ENCODE results near the gene C1orf141.
"Not testable (repeated sequence)": the region's sequence is repeated elsewhere in the genome, so short reads cannot be mapped to it uniquely, and the experiment has no call there.

Gene C1orf141

GRCh38 chr1:67134695-67135094, at the start of gene C1orf141:
Gene C1orf141 (minus strand): TSS chr1:67134970. CDS start chr1:67127240, 7,730 bp downstream.
- DNase-seq (ENCODE audit: low read depth in 2 of 3, low spot score in 1 of 3): no peak

GRCh38 chr1:67175530-67176087, 40.8 kb upstream of the C1orf141 start:
- no peak for DNase-seq (ENCODE audit: low read depth in 2 of 3, low spot score in 1 of 3)

GRCh38 chr1:67174716-67175284, 40.0 kb upstream of the C1orf141 start:
- DNase-seq (ENCODE audit: low read depth in 2 of 3, low spot score in 1 of 3): no peak

- DNase-seq (ENCODE audit: low read depth in 2 of 3, low spot score in 1 of 3): no peak
Observed at GRCh38 chr1:67173988-67174387, 39.2 kb upstream of the C1orf141 start.

- no peak for DNase-seq (ENCODE audit: low read depth in 2 of 3, low spot score in 1 of 3)
Observed at GRCh38 chr1:67171978-67172377, 37.2 kb upstream of the C1orf141 start.

GRCh38 chr1:67171574-67171955, 36.8 kb upstream of the C1orf141 start:
- DNase-seq (ENCODE audit: low read depth in 2 of 3, low spot score in 1 of 3): no peak

GRCh38 chr1:67170751-67171573, 36.2 kb upstream of the C1orf141 start:
- no peak for DNase-seq (ENCODE audit: low read depth in 2 of 3, low spot score in 1 of 3)

- no peak for DNase-seq (ENCODE audit: low read depth in 2 of 3, low spot score in 1 of 3)
Observed at GRCh38 chr1:67169932-67170331, 35.2 kb upstream of the C1orf141 start.

- DNase-seq (ENCODE audit: low read depth in 2 of 3, low spot score in 1 of 3): no peak
Observed at GRCh38 chr1:67169496-67169895, 34.7 kb upstream of the C1orf141 start.

- DNase-seq (ENCODE audit: low read depth in 2 of 3, low spot score in 1 of 3): peak in 1 of 3 donors; percentile 59
Observed at GRCh38 chr1:67166196-67166595, 31.4 kb upstream of the C1orf141 start, which contains the start of gene IL23R. Gene IL23R (plus strand): TSS chr1:67166454. CDS start chr1:67168121, 1,667 bp downstream.

- no peak for DNase-seq (ENCODE audit: low read depth in 2 of 3, low spot score in 1 of 3)
Observed at GRCh38 chr1:67165468-67166041, 30.8 kb upstream of the C1orf141 start.

GRCh38 chr1:67162954-67163353, 28.2 kb upstream of the C1orf141 start:
- DNase-seq (ENCODE audit: low read depth in 2 of 3, low spot score in 1 of 3): peak in 2 of 3 donors; percentile 52

GRCh38 chr1:67159233-67159632, 24.5 kb upstream of the C1orf141 start:
- no peak for DNase-seq (ENCODE audit: low read depth in 2 of 3, low spot score in 1 of 3)

- no peak for DNase-seq (ENCODE audit: low read depth in 2 of 3, low spot score in 1 of 3)
Observed at GRCh38 chr1:67158401-67158800, 23.6 kb upstream of the C1orf141 start.

- no peak for DNase-seq (ENCODE audit: low read depth in 2 of 3, low spot score in 1 of 3)
Observed at GRCh38 chr1:67150931-67151330, 16.2 kb upstream of the C1orf141 start.

- peak in 1 of 3 donors; percentile 49 for DNase-seq (ENCODE audit: low read depth in 2 of 3, low spot score in 1 of 3)
Observed at GRCh38 chr1:67149179-67149770, 14.5 kb upstream of the C1orf141 start.

GRCh38 chr1:67148516-67149178, 13.9 kb upstream of the C1orf141 start:
- no peak for DNase-seq (ENCODE audit: low read depth in 2 of 3, low spot score in 1 of 3)

GRCh38 chr1:67147973-67148372, 13.2 kb upstream of the C1orf141 start:
- DNase-seq (ENCODE audit: low read depth in 2 of 3, low spot score in 1 of 3): not testable (repeated sequence)

- DNase-seq (ENCODE audit: low read depth in 2 of 3, low spot score in 1 of 3): no peak
Observed at GRCh38 chr1:67146539-67146938, 11.8 kb upstream of the C1orf141 start.

GRCh38 chr1:67146101-67146500, 11.3 kb upstream of the C1orf141 start:
- DNase-seq (ENCODE audit: low read depth in 2 of 3, low spot score in 1 of 3): no peak

GRCh38 chr1:67144696-67145095, 9.9 kb upstream of the C1orf141 start:
- DNase-seq (ENCODE audit: low read depth in 2 of 3, low spot score in 1 of 3): no peak

All from stimulated activated CD4-positive, alpha-beta T cell treated with anti-CD3 and anti-CD28 coated beads, Interleukin-12 subunit alpha, Interleukin-12 subunit beta, amount 100 ng/mL, for 48 hours (primary cell).